GM19193 (cell line): ENCODE data around the gene SNUPN.
A peak's percentile ranks its signal among the peaks of the same experiment; 100 is the strongest.

Source experiments
- POLR2A ChIP-seq: IDR thresholded peaks from 4 replicates; pipeline ENCODE4 v1.6.1; 2011; ENCODE audit not compliant: insufficient read depth, insufficient read length; ENCODE audit errors: extremely low read depth

SNUPN gene

GRCh38 chr15:75659141-75659771 is 33.7 kb upstream of the SNUPN start:
- TF ChIP-seq POLR2A: no peak

GRCh38 chr15:75656813-75657212 is 31.3 kb upstream of the SNUPN start:
- TF ChIP-seq POLR2A: no peak

DNA sequence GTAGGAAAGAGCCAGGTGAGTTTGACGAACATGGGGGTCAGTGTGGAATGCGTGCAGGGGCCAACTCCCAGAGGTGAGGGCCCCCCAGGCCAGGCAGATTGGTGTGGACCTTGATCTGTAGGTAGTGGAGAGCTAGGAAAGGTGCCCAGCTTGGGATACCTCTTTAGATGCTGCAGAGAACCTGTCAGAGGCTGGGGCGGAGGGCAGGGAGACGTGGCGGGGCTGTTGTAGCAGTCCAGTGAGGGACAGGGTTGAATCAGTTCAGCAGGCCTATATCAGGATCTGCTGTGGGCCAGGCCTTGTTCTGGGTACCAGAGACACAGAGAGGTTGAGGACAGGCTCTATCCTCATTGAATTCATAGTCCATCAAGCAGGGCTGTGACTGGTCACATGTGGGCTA is 30.8 kb upstream of the SNUPN start:
- TF ChIP-seq POLR2A: no peak

DNA sequence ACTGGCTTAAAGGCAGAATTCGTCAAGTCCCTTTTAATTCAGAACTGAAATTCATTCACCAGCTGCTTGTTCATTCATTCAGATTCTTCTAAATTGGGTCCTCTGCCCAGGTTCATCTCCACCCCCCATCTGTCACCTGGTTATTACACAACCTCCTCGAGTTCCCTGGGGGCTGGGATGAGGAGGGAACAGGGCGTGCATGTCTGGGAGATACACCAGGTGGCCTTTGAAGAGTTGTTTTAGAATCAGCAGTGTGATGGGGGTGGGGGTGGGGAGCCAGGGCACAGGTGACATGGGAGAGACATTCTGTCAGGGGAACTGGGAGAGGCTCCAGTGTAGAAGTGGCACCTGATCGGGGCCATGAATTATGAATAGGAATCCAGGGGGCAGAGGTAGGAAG is 30.4 kb upstream of the SNUPN start:
- no peak for TF ChIP-seq POLR2A

DNA sequence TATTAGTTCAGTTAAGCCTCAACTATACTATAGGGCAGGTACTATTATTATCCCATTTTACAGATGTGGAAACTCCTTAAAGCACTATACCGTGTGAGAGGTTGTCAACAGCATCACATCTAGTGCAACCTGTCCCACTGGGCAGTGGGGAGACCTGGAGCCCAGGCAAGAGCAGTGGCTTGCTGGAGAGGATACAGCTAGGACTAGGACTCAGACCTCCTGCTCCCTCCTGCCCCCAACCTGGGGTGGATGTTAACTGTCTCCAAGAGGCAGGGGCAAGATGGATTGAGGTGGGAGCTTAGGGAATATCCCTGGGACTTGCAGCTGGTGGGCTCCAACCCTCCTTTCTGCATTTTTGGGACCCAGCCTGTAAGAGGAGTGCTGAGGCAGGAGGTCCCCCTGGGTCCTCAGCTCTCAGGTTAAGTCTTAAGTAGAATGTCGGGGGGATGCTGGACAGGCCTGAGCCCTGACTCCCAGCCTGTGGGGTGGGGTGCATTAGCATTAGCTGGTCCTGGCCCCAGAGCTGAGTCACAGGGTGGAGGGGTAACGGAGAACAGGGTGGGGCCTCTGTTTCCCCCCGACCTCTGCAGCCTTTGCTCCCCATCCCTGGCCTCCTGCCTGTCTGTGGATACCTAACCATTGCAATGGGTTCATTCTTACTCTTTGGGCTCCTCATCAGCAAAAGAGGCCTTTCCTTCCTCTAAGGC is 28.8 kb upstream of the SNUPN start:
- TF ChIP-seq POLR2A: no peak

DNA sequence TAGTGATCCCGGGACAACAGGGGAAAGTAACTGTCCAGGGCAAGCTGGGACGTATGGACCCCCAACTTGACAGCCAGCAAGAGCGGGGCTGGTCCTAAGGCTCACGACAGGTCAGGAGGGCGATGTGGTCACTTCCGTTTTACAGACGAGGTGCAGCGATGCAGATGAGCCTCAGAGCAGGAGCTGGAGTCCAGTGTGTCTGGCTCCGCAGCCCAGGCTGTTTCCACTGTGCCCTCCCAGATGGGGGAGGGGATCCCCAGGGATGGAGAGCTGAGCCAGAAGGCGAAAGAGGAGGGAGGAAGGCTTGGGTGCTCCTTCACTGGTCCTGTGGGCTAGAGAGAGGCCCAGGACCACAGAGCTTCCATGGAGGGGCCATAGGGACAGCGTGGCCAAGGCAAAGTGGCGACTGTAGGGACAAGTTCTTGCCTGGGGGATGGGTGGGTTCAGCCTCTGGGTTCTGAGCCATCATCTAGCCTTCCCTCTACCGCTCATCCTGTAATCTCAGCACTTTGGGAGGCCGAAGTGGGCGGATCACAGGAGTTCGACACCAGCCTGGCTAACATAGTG is 27.9 kb upstream of the SNUPN start:
- no peak for TF ChIP-seq POLR2A

DNA sequence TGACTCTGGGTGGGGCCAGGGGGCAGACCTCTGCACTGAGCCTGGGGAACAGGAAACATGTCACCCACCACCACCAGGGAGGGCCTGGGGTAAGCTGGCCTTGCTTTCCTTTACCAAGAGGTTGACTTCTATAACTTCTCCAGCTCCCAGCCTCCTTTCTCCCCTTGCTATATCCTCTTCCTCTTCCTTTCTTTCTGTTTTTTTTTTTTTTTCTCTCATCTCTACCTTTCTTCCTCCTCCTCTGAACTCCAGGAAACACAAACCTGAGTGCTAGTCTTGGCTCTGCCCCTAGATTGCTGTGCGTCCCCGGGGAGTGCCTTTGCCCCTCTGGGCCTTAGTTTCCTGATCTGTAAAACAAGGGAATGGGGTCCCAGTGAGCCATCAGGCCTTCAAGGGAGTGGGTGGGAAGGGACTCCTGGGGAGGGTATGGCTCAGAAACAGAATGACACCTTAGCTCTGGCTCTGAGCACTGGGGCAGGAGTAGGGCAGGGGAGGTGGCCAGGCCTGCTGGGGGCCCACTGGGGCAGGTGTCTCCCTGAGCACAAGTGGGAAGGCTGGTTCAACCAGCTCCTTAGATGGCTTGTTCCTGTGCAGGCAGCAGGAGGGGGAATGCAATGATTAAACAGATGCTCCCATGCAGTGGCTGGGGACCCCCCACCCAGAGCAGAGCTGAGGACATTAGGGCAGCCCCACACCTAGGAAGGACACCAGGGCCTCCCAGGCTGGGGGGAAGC is 26.5 kb upstream of the SNUPN start:
- no peak for TF ChIP-seq POLR2A

- TF ChIP-seq POLR2A: no peak
Observed at GRCh38 chr15:75650908-75651809, 25.6 kb upstream of the SNUPN start.

DNA sequence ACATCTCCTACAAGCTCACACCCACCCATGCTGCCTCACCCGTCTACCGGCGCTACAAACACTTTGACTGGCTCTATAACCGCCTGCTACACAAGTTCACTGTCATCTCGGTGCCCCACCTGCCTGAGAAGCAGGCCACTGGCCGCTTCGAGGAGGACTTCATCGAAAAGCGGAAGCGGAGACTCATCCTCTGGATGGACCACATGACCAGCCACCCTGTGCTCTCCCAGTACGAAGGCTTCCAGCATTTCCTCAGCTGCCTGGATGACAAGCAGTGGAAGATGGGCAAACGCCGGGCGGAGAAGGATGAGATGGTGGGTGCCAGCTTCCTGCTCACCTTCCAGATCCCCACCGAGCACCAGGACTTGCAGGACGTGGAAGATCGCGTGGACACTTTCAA is 24.3 kb upstream of the SNUPN start:
- no peak for TF ChIP-seq POLR2A

GRCh38 chr15:75649045-75649761 is 23.7 kb upstream of the SNUPN start:
- no peak for TF ChIP-seq POLR2A

DNA sequence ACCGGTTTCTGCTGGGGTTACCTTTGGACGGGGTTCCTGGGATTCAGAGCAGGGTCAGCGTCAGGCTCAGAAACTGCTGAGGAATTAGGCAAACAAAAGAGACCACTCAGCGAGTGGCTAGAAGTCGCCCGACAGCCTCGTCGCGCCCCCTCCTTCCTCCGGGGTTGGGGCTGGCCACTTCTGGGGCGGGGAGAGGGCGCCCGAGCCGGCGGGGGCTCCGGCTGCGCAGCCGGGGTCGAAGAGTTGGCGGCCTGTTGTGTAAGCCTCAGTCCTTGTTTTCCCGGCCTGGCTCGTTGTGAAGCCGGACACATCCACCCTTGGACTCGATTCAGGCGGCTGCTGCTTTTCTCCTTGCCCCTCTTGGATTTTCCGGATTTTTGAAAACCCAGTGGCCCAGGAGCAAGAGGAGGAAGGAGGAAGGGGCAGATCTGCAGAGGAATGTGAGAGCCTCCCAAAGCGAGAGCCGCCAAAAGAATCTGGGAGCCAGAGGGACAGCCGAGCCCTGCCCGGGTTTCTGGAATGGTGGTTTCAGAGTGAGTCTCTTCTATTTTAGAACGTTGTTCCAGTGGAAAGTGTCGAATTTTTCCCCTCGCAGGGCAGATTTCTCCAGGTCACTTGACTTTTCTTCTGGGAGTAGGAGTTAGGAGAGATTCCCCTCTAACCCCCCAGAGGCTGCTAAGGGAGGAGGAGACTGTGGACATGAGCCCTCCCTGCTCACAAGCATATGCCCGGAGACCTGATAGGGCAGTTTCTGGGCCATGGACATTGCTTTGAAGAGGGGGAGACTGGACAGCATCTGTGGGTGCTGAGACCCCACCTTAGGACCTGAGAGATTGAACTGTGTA is 22.9 kb upstream of the SNUPN start:
- TF ChIP-seq POLR2A: no peak

- TF ChIP-seq POLR2A: peak; percentile 30
Observed at GRCh38 chr15:75647370-75648155, 22.0 kb upstream of the SNUPN start, which contains the start of gene SNX33. Gene SNX33 (plus strand): TSS chr15:75647912. CDS start chr15:75649103, 1,191 bp downstream.
